ENCODE measurements around the gene PLCL2.

DNA sequence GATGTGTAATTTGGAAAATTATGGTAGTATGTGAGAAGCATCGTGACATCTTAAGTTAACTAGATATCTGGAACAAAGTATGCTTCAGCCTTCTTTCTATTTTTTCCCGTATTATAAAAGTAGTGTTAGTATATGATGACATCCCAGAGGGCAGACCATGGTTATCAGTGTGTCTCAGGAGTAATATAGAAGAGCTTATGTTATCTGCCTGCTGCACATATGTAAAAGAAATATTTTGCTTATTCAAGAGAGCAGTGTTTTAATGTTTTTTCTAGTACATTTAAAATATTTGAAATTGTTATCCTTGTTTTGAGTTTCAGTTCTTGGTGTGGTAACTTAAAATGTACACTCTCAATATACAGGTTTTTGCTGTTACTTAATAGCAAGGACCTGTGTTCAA, 24.1 kb downstream of the PLCL2 start:
- TF ChIP-seq, protein P1, sequence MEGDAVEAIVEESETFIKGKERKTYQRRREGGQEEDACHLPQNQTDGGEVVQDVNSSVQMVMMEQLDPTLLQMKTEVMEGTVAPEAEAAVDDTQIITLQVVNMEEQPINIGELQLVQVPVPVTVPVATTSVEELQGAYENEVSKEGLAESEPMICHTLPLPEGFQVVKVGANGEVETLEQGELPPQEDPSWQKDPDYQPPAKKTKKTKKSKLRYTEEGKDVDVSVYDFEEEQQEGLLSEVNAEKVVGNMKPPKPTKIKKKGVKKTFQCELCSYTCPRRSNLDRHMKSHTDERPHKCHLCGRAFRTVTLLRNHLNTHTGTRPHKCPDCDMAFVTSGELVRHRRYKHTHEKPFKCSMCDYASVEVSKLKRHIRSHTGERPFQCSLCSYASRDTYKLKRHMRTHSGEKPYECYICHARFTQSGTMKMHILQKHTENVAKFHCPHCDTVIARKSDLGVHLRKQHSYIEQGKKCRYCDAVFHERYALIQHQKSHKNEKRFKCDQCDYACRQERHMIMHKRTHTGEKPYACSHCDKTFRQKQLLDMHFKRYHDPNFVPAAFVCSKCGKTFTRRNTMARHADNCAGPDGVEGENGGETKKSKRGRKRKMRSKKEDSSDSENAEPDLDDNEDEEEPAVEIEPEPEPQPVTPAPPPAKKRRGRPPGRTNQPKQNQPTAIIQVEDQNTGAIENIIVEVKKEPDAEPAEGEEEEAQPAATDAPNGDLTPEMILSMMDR (conservative IDR thresholded peaks at IDR 0.05; ENCODE audit: low read depth, low read length) = no peak
- no peak for TF ChIP-seq EZH2 (IDR thresholded peaks at IDR 0.05; ENCODE audit: borderline replicate concordance, low read depth, low read length, poor library complexity, severe bottlenecking)
